H1 (cell line): ENCODE data around the gene LCN10. TPM values are rescaled to one million over a fixed set of nuclear protein-coding genes. Genes with fewer than 3 reads are reported as not detected.

ENCODE experiments used
- CTCF ChIA-PET: fragments of 300-600 bp; sonication (Branson Sonifier 250); formaldehyde crosslinking; loops from one replicate; lab custom pipeline; 2021; ENCODE audit not compliant: partially characterized antibody; lab: Charles Lee
- POLR2A ChIA-PET: fragments of 300-600 bp; sonication (Branson Sonifier 250); formaldehyde crosslinking; loops from one replicate; lab custom pipeline; 2021; ENCODE audit warnings: inconsistent platforms; ENCODE audit not compliant: partially characterized antibody; lab: Charles Lee
- DNase-seq, 2 experiments: peaks; one replicate each; pipeline versions ENCODE4 v3.0.0 to v3.0.0-alpha.2; 2010 to 2022; ENCODE audit warnings: low spot score in 2 of 2, low read depth in 1 of 2, mixed read lengths in 1 of 2
- FAIRE-seq: peaks from 2 replicates; lab custom pipeline; 2011; peaks lifted over from hg19 to GRCh38; lab: Jason Lieb, UNC
- H2AFZ ChIP-seq: 2 replicates; pipeline ENCODE4 v1.8.1; 2012; ENCODE audit warnings: low read length, inconsistent platforms
- H2AK5ac ChIP-seq: 2 replicates; pipeline ENCODE4 v1.6.1; 2013; ENCODE audit warnings: low read depth, low read length
- H2BK120ac ChIP-seq: replicated peaks from 2 replicates; pipeline ENCODE3; 2013; ENCODE audit warnings: low read depth, low read length, inconsistent platforms
- H2BK12ac ChIP-seq: 2 replicates; pipeline ENCODE4 v1.6.1; 2013; ENCODE audit warnings: low read depth, low read length
- H2BK15ac ChIP-seq: 2 replicates; pipeline ENCODE4 v1.6.1; 2013; ENCODE audit warnings: low read length
- H2BK20ac ChIP-seq: 2 replicates; pipeline ENCODE4 v1.6.1; 2013; ENCODE audit warnings: low read length
- H2BK5ac ChIP-seq: 2 replicates; pipeline ENCODE4 v1.6.1; 2013; ENCODE audit warnings: low read depth, low read length
- H3K14ac ChIP-seq: 2 replicates; pipeline ENCODE4 v1.6.1; 2013; ENCODE audit warnings: inconsistent platforms; ENCODE audit not compliant: insufficient read length
- H3K18ac ChIP-seq: 2 replicates; pipeline ENCODE4 v1.6.1; 2013; ENCODE audit warnings: low read length; ENCODE audit errors: extremely low read depth
- H3K23ac ChIP-seq: 2 replicates; pipeline ENCODE4 v1.6.1; 2013; ENCODE audit warnings: inconsistent platforms; ENCODE audit not compliant: insufficient read length
- H3K23me2 ChIP-seq: 2 replicates; pipeline ENCODE4 v1.6.1; 2013; ENCODE audit warnings: low read depth, low read length
- H3K27ac ChIP-seq: 2 replicates; pipeline ENCODE4 v1.6.1; 2011; ENCODE audit warnings: low read depth, low read length, inconsistent platforms
- H3K27me3 ChIP-seq, 4 experiments: replicated peaks in 1 of 4; 1 replicate in 1 of 4; 2 replicates in 3 of 4; pipeline versions ENCODE4 v1.6.1 to v1.8.1; 2011 to 2013; ENCODE audit warnings: low read length in 3 of 4, mild to moderate bottlenecking in 3 of 4, inconsistent platforms in 2 of 4, mixed read lengths in 2 of 4, moderate library complexity in 1 of 4; ENCODE audit not compliant: control insufficient read depth in 3 of 4, insufficient read depth in 3 of 4; ENCODE audit errors: extremely low read depth in 1 of 4
- H3K36me3 ChIP-seq, 4 experiments: 2 replicates each; pipeline versions ENCODE4 v1.6.1 to v1.8.1; 2011 to 2013; ENCODE audit warnings: mild to moderate bottlenecking in 4 of 4, low read length in 3 of 4, moderate library complexity in 2 of 4, control low read depth in 1 of 4, inconsistent platforms in 1 of 4; ENCODE audit not compliant: insufficient read depth in 4 of 4, control insufficient read depth in 2 of 4
- H3K4ac ChIP-seq: replicated peaks from 2 replicates; pipeline ENCODE3; 2013; ENCODE audit warnings: low read length, low read depth, mixed read lengths, inconsistent platforms; ENCODE audit not compliant: insufficient read length
- H3K4me1 ChIP-seq, 4 experiments: replicated peaks in 1 of 4; 1 replicate in 1 of 4; 2 replicates in 3 of 4; pipeline versions ENCODE4 v1.6.1 to v1.8.1; 2011 to 2013; ENCODE audit warnings: low read length in 3 of 4, inconsistent platforms in 2 of 4, mixed read lengths in 1 of 4; ENCODE audit not compliant: insufficient read depth in 4 of 4, control insufficient read depth in 3 of 4
- H3K4me2 ChIP-seq, 2 experiments: 2 replicates each; pipeline versions ENCODE4 v1.6.1 to v1.8.1; 2011 to 2013; ENCODE audit warnings: low read depth in 2 of 2, low read length in 2 of 2, control low read depth in 1 of 2, inconsistent platforms in 1 of 2, mild to moderate bottlenecking in 1 of 2; ENCODE audit not compliant: insufficient read depth in 1 of 2
- H3K4me3 ChIP-seq, 4 experiments: fragments of 200-600, 300-600 bp in 1 of 4; sonication (generic), shearing (Covaris generic), sonication (Bioruptor Twin) in 1 of 4; 2 replicates each; pipeline versions ENCODE4 v1.5.1 to v1.8.1; 2011 to 2016; ENCODE audit warnings: low read length in 4 of 4, low read depth in 3 of 4, control low read depth in 2 of 4, inconsistent platforms in 2 of 4, mild to moderate bottlenecking in 2 of 4, mixed read lengths in 1 of 4, moderate library complexity in 1 of 4; ENCODE audit not compliant: insufficient read depth in 2 of 4; ENCODE audit errors: extremely low read depth in 1 of 4
- H3K56ac ChIP-seq: replicated peaks from 2 replicates; pipeline ENCODE3; 2013; ENCODE audit warnings: low read depth, mild to moderate bottlenecking, mixed read lengths, low read length, inconsistent platforms; ENCODE audit not compliant: insufficient read length
- H3K79me1 ChIP-seq: 2 replicates; pipeline ENCODE4 v1.6.1; 2013; ENCODE audit warnings: low read depth, low read length, control low read depth
- H3K79me2 ChIP-seq, 2 experiments: 2 replicates each; pipeline versions ENCODE4 v1.6.1 to v1.8.1; 2012 to 2013; ENCODE audit warnings: low read length in 2 of 2, mild to moderate bottlenecking in 2 of 2, inconsistent platforms in 1 of 2; ENCODE audit not compliant: insufficient read depth in 2 of 2, control insufficient read depth in 1 of 2
- H3K9ac ChIP-seq, 4 experiments: replicated peaks in 1 of 4; 1 replicate in 1 of 4; 2 replicates in 3 of 4; pipeline versions ENCODE4 v1.6.1 to v1.8.1; 2011 to 2013; ENCODE audit warnings: low read depth in 3 of 4, low read length in 3 of 4, control low read depth in 2 of 4, mild to moderate bottlenecking in 2 of 4, moderate library complexity in 2 of 4, inconsistent platforms in 1 of 4; ENCODE audit errors: extremely low read depth in 1 of 4
- H3K9me3 ChIP-seq, 2 experiments: 2 replicates each; pipeline versions ENCODE4 v1.6.1 to v1.8.1; 2012 to 2013; ENCODE audit warnings: mild to moderate bottlenecking in 2 of 2, moderate library complexity in 2 of 2, control low read depth in 1 of 2, inconsistent platforms in 1 of 2, low read depth in 1 of 2, low read length in 1 of 2, mixed read lengths in 1 of 2; ENCODE audit not compliant: insufficient read depth in 2 of 2
- H4K20me1 ChIP-seq, 2 experiments: replicated peaks in 1 of 2; 2 replicates each; pipeline versions ENCODE3 to v1.8.1; 2011 to 2013; ENCODE audit warnings: inconsistent platforms in 2 of 2, low read length in 2 of 2, mild to moderate bottlenecking in 1 of 2; ENCODE audit not compliant: insufficient read depth in 2 of 2, control insufficient read depth in 1 of 2
- H4K5ac ChIP-seq: 2 replicates; pipeline ENCODE4 v1.6.1; 2013; ENCODE audit warnings: low read length, low read depth, mixed read lengths, inconsistent platforms; ENCODE audit not compliant: insufficient read length
- H4K8ac ChIP-seq: 2 replicates; pipeline ENCODE4 v1.8.0; 2013; ENCODE audit warnings: mild to moderate bottlenecking, moderate library complexity, low read length, inconsistent platforms; ENCODE audit not compliant: insufficient read depth; ENCODE audit errors: extremely low read depth
- H4K91ac ChIP-seq: replicated peaks from 2 replicates; pipeline ENCODE3; 2013; ENCODE audit warnings: low read length, mixed read lengths, inconsistent platforms; ENCODE audit not compliant: insufficient read length
- BRCA1 ChIP-seq: IDR thresholded peaks from 2 replicates; pipeline ENCODE4 v1.6.1; 2012; ENCODE audit warnings: low read depth, low read length, improper control_type of control experiment
- CBX5 ChIP-seq: fragments of 300-800, 300-1000 bp; sonication (generic); IDR thresholded peaks from 2 replicates; pipeline ENCODE4 v1.7.1; 2016; ENCODE audit warnings: antibody characterized with exemption, low read length, low read depth
- CBX8 ChIP-seq: fragments of 300-800, 300-1000 bp; sonication (generic); IDR thresholded peaks from 2 replicates; pipeline ENCODE4 v1.7.1; 2016; ENCODE audit warnings: low read depth, low read length, borderline replicate concordance
- CHD1 ChIP-seq: IDR thresholded peaks from 2 replicates; pipeline ENCODE4 v1.6.1; 2012; ENCODE audit warnings: low read depth, low read length, improper control_type of control experiment
- CHD2 ChIP-seq: IDR thresholded peaks from 2 replicates; pipeline ENCODE4 v1.6.1; 2012; ENCODE audit warnings: low read length, improper control_type of control experiment
- FOSL1 ChIP-seq: IDR thresholded peaks from 2 replicates; pipeline ENCODE4 v1.6.1; 2011; ENCODE audit warnings: mild to moderate bottlenecking, low read depth, low read length, moderate library complexity; ENCODE audit not compliant: insufficient read depth
- JUN ChIP-seq: IDR thresholded peaks from 2 replicates; pipeline ENCODE4 v1.6.1; 2011; ENCODE audit warnings: low read depth, mild to moderate bottlenecking, improper control_type of control experiment, low read length
- SIN3A ChIP-seq, 2 experiments: IDR thresholded peaks in 1 of 2; conservative IDR thresholded peaks in 1 of 2; 2 replicates each; pipeline ENCODE4 v1.6.1; 2011 to 2012; ENCODE audit warnings: low read length in 2 of 2, improper control_type of control experiment in 1 of 2, low read depth in 1 of 2, mild to moderate bottlenecking in 1 of 2
- SIX5 ChIP-seq: IDR thresholded peaks from 2 replicates; pipeline ENCODE4 v1.6.1; 2011; ENCODE audit warnings: mild to moderate bottlenecking, low read depth, low read length
- SRF ChIP-seq: IDR thresholded peaks from 2 replicates; pipeline ENCODE4 v1.6.1; 2011; ENCODE audit warnings: mild to moderate bottlenecking, low read depth, low read length, moderate library complexity
- TAF1 ChIP-seq: IDR thresholded peaks from 2 replicates; pipeline ENCODE4 v1.6.1; 2011; ENCODE audit warnings: mild to moderate bottlenecking, low read depth, low read length
- TAF7 ChIP-seq: optimal IDR thresholded peaks from 2 replicates; pipeline ENCODE3; 2011; ENCODE audit warnings: low read depth, mild to moderate bottlenecking, inconsistent platforms, low read length, moderate library complexity, borderline replicate concordance
- TBP ChIP-seq: IDR thresholded peaks from 2 replicates; pipeline ENCODE4 v1.6.1; 2011; ENCODE audit warnings: low read depth, low read length, improper control_type of control experiment
- WGBS, 2 experiments: shearing (Covaris generic) in 1 of 2; methylation state at CpG; one replicate each; pipeline versions ENCODE4 v1.1.6 to v1.1.7; 2013 to 2015; ENCODE audit warnings: low lambda C conversion rate in 2 of 2, mixed read lengths in 2 of 2, inconsistent platforms in 1 of 2, low coverage in 1 of 2, missing lambda C conversion rate in 1 of 2; ENCODE audit not compliant: insufficient replicate concordance in 2 of 2, insufficient coverage in 1 of 2, insufficient read length in 1 of 2; ENCODE audit errors: extremely low coverage in 1 of 2, missing lambda C conversion rate in 1 of 2; 5-methylcytosine and 5-hydroxymethylcytosine counted together
- polyA plus RNA-seq, 7 experiments: library from polyadenylated mRNA; depleted of rRNA in 3 of 7; stranded (reverse) in 5 of 7; unstranded in 2 of 7; fragments of >200 nt in 5 of 7; fragments of 200-250 nt in 2 of 7; gene quantifications; 1 replicate in 5 of 7; 2 replicates in 1 of 7; 4 replicates in 1 of 7; pipeline versions ENCODE4 v1.2.1 to v1.2.3, GENCODE V29; 2011 to 2013; ENCODE audit warnings: missing spikeins in 2 of 7, mixed read lengths in 2 of 7
- total RNA-seq: library from RNA; stranded (reverse); fragmentation: NEBNext Ultra II Directional; extraction: Animal tissue kit (Norgen Biotek cat#: 25700); gene quantifications from 2 replicates; pipeline ENCODE4 v1.2.1, GENCODE V29; 2021

Gene LCN10
- total and polyA plus RNA-seq, 2 of the 8 experiments (the other 6 are each of a cell fraction or from before 2014, with no cell fraction given), result 2.6 to 2.8 TPM

DNA sequence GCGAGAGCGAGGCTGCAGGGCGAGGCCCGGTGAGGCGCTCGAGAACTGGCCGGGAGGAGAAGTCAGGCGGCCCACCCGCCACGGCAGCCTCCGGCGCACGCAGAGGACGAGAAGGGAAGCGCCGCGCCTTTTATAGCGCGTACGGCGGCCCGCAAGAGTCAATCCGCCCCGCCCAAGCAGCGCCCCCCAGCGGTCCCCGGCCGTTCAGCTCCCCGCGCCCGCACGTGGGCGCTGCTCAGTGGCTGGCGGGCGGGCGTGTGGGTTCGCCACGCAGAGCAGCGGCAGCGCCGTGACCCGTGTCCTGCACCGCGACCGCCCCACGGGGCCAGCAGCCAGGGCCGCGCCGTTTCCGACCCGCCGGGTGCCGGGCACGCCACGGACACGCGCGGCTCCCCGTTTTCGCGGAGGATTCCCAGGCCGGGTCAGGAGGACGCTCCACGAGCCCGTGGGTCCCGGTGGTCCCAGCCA lies 14.6 kb downstream of the LCN10 start:
- no peak overlapping the region for H2BK120ac ChIP-seq
- peak overlapping the region; percentile 94 for H4K8ac ChIP-seq
- POLR2A ChIA-PET, result interaction anchor here (0.6 to 14.1 kb wide), 44 partner anchors 9 to 399 kb away, joined by 3 to 223 read pairs (median 4); partner anchors contain the start of genes AGPAT2, AJM1, DIPK1B and LCN10
- no peak overlapping the region for H2BK20ac ChIP-seq
- H4K91ac ChIP-seq, result peak overlapping the region; percentile 88
- DNase-seq (peak in 1 of 2 experiments; percentile 93), FAIRE-seq (no peak)
- H3K79me2 ChIP-seq, result peaks cover 8 to 36% of the 10 kb centered on the region in 2 experiments
- H2BK5ac ChIP-seq, result no peak overlapping the region
- WGBS, 2 experiments, result 1% methylated on average over 58 of the region's 66 CpGs; no CpG with 5 or more reads in 1 of the 2 experiments
- H3K9ac ChIP-seq, result peak overlapping the region in 3 of 4 experiments; percentile 81 to 94 (median 88); a peak in 5 of 7 replicates
- no peak overlapping the region for H3K14ac ChIP-seq
- no peak overlapping the region for H2AK5ac ChIP-seq
- peak overlapping the region; percentile 88 to 90 for H3K4me2 ChIP-seq
- H3K4ac ChIP-seq, result peak overlapping the region; percentile 93
- peaks cover 22 to 35% of the 10 kb centered on the region in 2 experiments for H4K20me1 ChIP-seq
- H3K27ac ChIP-seq, result peak overlapping the region; percentile 66; the same call in 1 of the 2 replicates
- H3K23me2 ChIP-seq, result peaks cover 13% of the 10 kb centered on the region; the same call in 1 of the 2 replicates
- H2AFZ ChIP-seq, result no peak overlapping the region
- peak overlapping the region; percentile 87 for H3K18ac ChIP-seq
- CTCF ChIA-PET, result interaction anchor here (0.8 to 6.8 kb wide), 9 partner anchors 11 to 52 kb away, joined by 3 to 62 read pairs (median 5); partner anchors contain the start of genes LCN10 and LCN8
- peak overlapping the region; percentile 89 to 98 (median 95) for H3K4me3 ChIP-seq
- peaks cover 0 to 9% (median 5%) of the 10 kb centered on the region in 4 experiments; a peak in 5 of 7 replicates for H3K27me3 ChIP-seq
- H3K23ac ChIP-seq, result no peak overlapping the region
- H3K4me1 ChIP-seq, result peaks cover 3 to 16% (median 5%) of the 10 kb centered on the region in 4 experiments
- peaks cover 18 to 36% (median 31%) of the 10 kb centered on the region in 4 experiments for H3K36me3 ChIP-seq
- H3K56ac ChIP-seq, result peak overlapping the region; percentile 10
- no peaks in the 10 kb centered on the region for H3K9me3 ChIP-seq
- no peak overlapping the region for H2BK12ac ChIP-seq
- H3K79me1 ChIP-seq, result peaks cover 12% of the 10 kb centered on the region
- no peak overlapping the region for H2BK15ac ChIP-seq
- no peak overlapping the region for H4K5ac ChIP-seq
- peak; percentile 97 for TF ChIP-seq TBP
- TF ChIP-seq CBX5, result no peak
- peak; percentile 98 for TF ChIP-seq TAF1
- no peak for TF ChIP-seq JUN
- peak; percentile 66 to 87; a peak in 2 of 4 replicates for TF ChIP-seq SIN3A (conservative IDR thresholded peaks at IDR 0.05 in 1 of 2, IDR thresholded peaks at IDR 0.05 in 1 of 2; ENCODE audit: low read depth in 1 of 2, low read length in 2 of 2)
- TF ChIP-seq CHD1, result no peak
- 0 out of 2 replicates have a peak, but pooled peaks have one; percentile 37 for TF ChIP-seq CHD2
- peak; percentile 81 for TF ChIP-seq SRF
- peak; percentile 96 for TF ChIP-seq TAF7
- TF ChIP-seq FOSL1, result no peak
- TF ChIP-seq CBX8, result no peak
- 0 out of 2 replicates have a peak, but pooled peaks have one; percentile 2 for TF ChIP-seq BRCA1
- TF ChIP-seq SIX5, result no peak
